Astrocyte (in vitro differentiated cells and primary cell): ENCODE measurements around the gene ZC3H12A.

Experiments used
- CTCF ChIP-seq: IDR thresholded peaks from 2 replicates; pipeline ENCODE4 v1.5.1; 2011; ENCODE audit warnings: low read depth, mild to moderate bottlenecking, inconsistent platforms, low read length, moderate library complexity; ENCODE audit not compliant: insufficient read depth
- EZH2 ChIP-seq: IDR thresholded peaks from 2 replicates; pipeline ENCODE4 v1.6.1; 2012; ENCODE audit warnings: mild to moderate bottlenecking, low read length, inconsistent platforms; ENCODE audit not compliant: insufficient read depth

- TF ChIP-seq CTCF: no peak
- TF ChIP-seq EZH2: no peak
These were observed 26.2 kb upstream of the ZC3H12A start for GRCh38 chr1:37448185-37448584.
